K562 (cell line): ENCODE results near the gene GCN1. TPM values are rescaled to one million over a fixed set of nuclear protein-coding genes. Genes with fewer than 3 reads are reported as not detected.

Source experiments
- ATAC-seq: fragments of 200-7000 bp; cut with Tn5 transposase; 3 replicates; pipeline ENCODE4 v1.9.1; 2020; ENCODE audit warnings: moderate library complexity
- BruUV-seq: library from RNA; stranded (reverse); fragments of 400-500 nt; replicated peaks from 2 replicates; lab custom pipeline; 2021; lab: Mats Ljungman, UMichigan
- CTCF ChIA-PET: fragments of 300-600 bp; formaldehyde crosslinking; extraction: SDS; loops from one replicate; lab custom pipeline; 2021; ENCODE audit warnings: low intra/inter-chr PET ratio; lab: Yijun Ruan, JAX
- POLR2A ChIA-PET: fragments of 300-600, 350-650 bp; sonication (Branson Sonifier 250); formaldehyde crosslinking; extraction: SDS; loops from one replicate; lab custom pipeline; 2021; ENCODE audit warnings: antibody characterized with exemption, inconsistent platforms; lab: Yijun Ruan, JAX
- DNase-seq, 4 experiments: peaks; one replicate each; pipeline versions ENCODE4 v3.0.0 to v3.0.0-alpha.2; 2011 to 2018; ENCODE audit warnings: low spot score in 3 of 4, mixed read lengths in 3 of 4; ENCODE audit errors: extremely low read depth in 1 of 4
- FAIRE-seq: peaks from 2 replicates; lab custom pipeline; 2011; peaks lifted over from hg19 to GRCh38; lab: Jason Lieb, UNC
- H2AFZ ChIP-seq: 2 replicates; pipeline ENCODE4 v1.6.0; 2011; ENCODE audit warnings: low read depth, low read length, control low read depth, inconsistent platforms
- H3K27ac ChIP-seq: fragments of 200-600 bp; 3 replicates; pipeline ENCODE4 v1.8.0; 2011; ENCODE audit warnings: low read depth, mild to moderate bottlenecking, control low read depth, inconsistent platforms, low read length, moderate library complexity, mixed read lengths; ENCODE audit errors: extremely low read depth
- H3K27me3 ChIP-seq, 2 experiments: fragments of 300-600 bp in 1 of 2; 2 replicates in 1 of 2; 3 replicates in 1 of 2; pipeline versions ENCODE4 v1.6.0 to v1.8.0; 2011; ENCODE audit warnings: inconsistent platforms in 2 of 2, low read length in 2 of 2, mild to moderate bottlenecking in 1 of 2, mixed read lengths in 1 of 2, moderate library complexity in 1 of 2; ENCODE audit not compliant: control insufficient read depth in 2 of 2, insufficient read depth in 2 of 2
- H3K36me3 ChIP-seq: fragments of 300-600 bp; 3 replicates; pipeline ENCODE4 v1.8.0; 2011; ENCODE audit warnings: mild to moderate bottlenecking, low read length, inconsistent platforms; ENCODE audit not compliant: control insufficient read depth, insufficient read depth
- H3K4me1 ChIP-seq, 2 experiments: fragments of 200-600 bp in 1 of 2; replicated peaks in 1 of 2; 2 replicates in 1 of 2; 3 replicates in 1 of 2; pipeline versions ENCODE4 v1.5.1 to v1.8.0; 2011; ENCODE audit warnings: inconsistent platforms in 2 of 2, low read length in 2 of 2, mild to moderate bottlenecking in 1 of 2, mixed read lengths in 1 of 2, moderate library complexity in 1 of 2; ENCODE audit not compliant: control insufficient read depth in 2 of 2, insufficient read depth in 2 of 2
- H3K4me2 ChIP-seq: 2 replicates; pipeline ENCODE4 v1.6.1; 2011; ENCODE audit warnings: low read length, control low read depth, inconsistent platforms, mixed read lengths; ENCODE audit not compliant: insufficient read depth
- H3K4me3 ChIP-seq: fragments of 200-600 bp; sonication (generic), shearing (Covaris generic); 2 replicates; pipeline ENCODE4 v1.5.1; 2016; ENCODE audit warnings: control low read depth, inconsistent platforms
- H3K79me2 ChIP-seq: fragments of 200-600 bp; 3 replicates; pipeline ENCODE4 v1.8.0; 2011; ENCODE audit warnings: low read length, inconsistent platforms; ENCODE audit not compliant: control insufficient read depth, insufficient read depth
- H3K9ac ChIP-seq, 2 experiments: 2 replicates each; pipeline versions ENCODE4 v1.6.0 to v1.6.1; 2011; ENCODE audit warnings: low read depth in 2 of 2, low read length in 2 of 2, control low read depth in 1 of 2, inconsistent platforms in 1 of 2, mild to moderate bottlenecking in 1 of 2, mixed read lengths in 1 of 2; ENCODE audit not compliant: insufficient read depth in 1 of 2
- H3K9me1 ChIP-seq: one replicate; pipeline ENCODE4 v1.6.0; 2011; ENCODE audit warnings: inconsistent platforms, mild to moderate bottlenecking, low read length, moderate library complexity; ENCODE audit not compliant: control insufficient read depth, insufficient read depth
- H3K9me3 ChIP-seq: replicated peaks from 2 replicates; pipeline ENCODE4 v1.5.1; 2011; ENCODE audit warnings: low read depth, low read length, inconsistent platforms; ENCODE audit not compliant: control insufficient read depth, insufficient read depth
- H4K20me1 ChIP-seq: replicated peaks from 2 replicates; pipeline ENCODE4 v1.6.1; 2011; ENCODE audit warnings: low read length, inconsistent platforms, mixed read lengths; ENCODE audit not compliant: control insufficient read depth, insufficient read depth
- ADNP ChIP-seq: fragments of 200-800 bp; sonication (Bioruptor generic); IDR thresholded peaks from 2 replicates; pipeline ENCODE4 v1.6.1; 2016; ENCODE audit warnings: missing genetic modification characterization, missing compliant biosample characterization
- WGBS: fragments of 100-300 bp; shearing (Covaris generic); methylation state at CpG from one replicate; pipeline ENCODE4 v1.1.6; 2016; ENCODE audit warnings: low coverage, mixed read lengths; ENCODE audit not compliant: insufficient coverage; ENCODE audit errors: missing lambda C conversion rate; 5-methylcytosine and 5-hydroxymethylcytosine counted together
- in situ Hi-C: fragments of 300-500 bp; cut with MboI; formaldehyde crosslinking; loops from 4 replicates; pipeline ENCODE4 v1.15.0; 2018; ENCODE audit warnings: inconsistent platforms, mixed read lengths
- intact Hi-C: fragments of 100-400 bp; cut with micrococcal nuclease; formaldehyde crosslinking; loops from 2 replicates; pipeline ENCODE4 v1.14.2; 2022
- polyA plus RNA-seq, 8 experiments: library from polyadenylated mRNA; depleted of rRNA in 4 of 8; stranded (reverse) in 5 of 8; unstranded in 3 of 8; fragments of >200 nt; fragmentation: Nextera tagmentation in 2 of 8; fragmentation: Illumina TruSeq in 1 of 8; extraction: Ambion mirVana in 2 of 8; extraction: Trizol in 1 of 8; gene quantifications; 2 replicates each; pipeline versions ENCODE4 v1.2.1 to v1.2.3, GENCODE V29; 2011 to 2014; ENCODE audit warnings: inconsistent platforms in 1 of 8, missing spikeins in 1 of 8
- total RNA-seq, 7 experiments: library from RNA; depleted of rRNA in 6 of 7; stranded (reverse); fragments of >200 nt in 6 of 7; fragmentation: Illumina TruSeq in 2 of 7; extraction: Trizol in 2 of 7; gene quantifications; 2 replicates each; pipeline versions ENCODE4 v1.2.1 to v1.2.3, GENCODE V29; 2011 to 2021; ENCODE audit warnings: low replicate concordance in 1 of 7
- TF ChIP-seq, protein P1 (sequence below), 3 experiments: IDR thresholded peaks in 2 of 3; conservative IDR thresholded peaks in 1 of 3; 2 replicates each; pipeline ENCODE4 v1.5.1; 2011 to 2012; ENCODE audit warnings: low read length in 3 of 3, mild to moderate bottlenecking in 3 of 3, control low read depth in 2 of 3, improper control_type of control experiment in 1 of 3, inconsistent platforms in 1 of 3, low read depth in 1 of 3, mixed read lengths in 1 of 3, moderate library complexity in 1 of 3; ENCODE audit not compliant: insufficient read depth in 2 of 3
- TF ChIP-seq, protein P2 (sequence below): fragments of 250-450 bp; sonication (Bioruptor Pico); IDR thresholded peaks from 2 replicates; pipeline ENCODE4 v1.5.0; 2020; ENCODE audit warnings: mild to moderate bottlenecking, borderline replicate concordance

Gene GCN1
- total and polyA plus RNA-seq, 9 of the 15 experiments (the other 6 are each of a cell fraction or from before 2014, with no cell fraction given), result 11.9 to 190 (median 51.7) TPM

DNA sequence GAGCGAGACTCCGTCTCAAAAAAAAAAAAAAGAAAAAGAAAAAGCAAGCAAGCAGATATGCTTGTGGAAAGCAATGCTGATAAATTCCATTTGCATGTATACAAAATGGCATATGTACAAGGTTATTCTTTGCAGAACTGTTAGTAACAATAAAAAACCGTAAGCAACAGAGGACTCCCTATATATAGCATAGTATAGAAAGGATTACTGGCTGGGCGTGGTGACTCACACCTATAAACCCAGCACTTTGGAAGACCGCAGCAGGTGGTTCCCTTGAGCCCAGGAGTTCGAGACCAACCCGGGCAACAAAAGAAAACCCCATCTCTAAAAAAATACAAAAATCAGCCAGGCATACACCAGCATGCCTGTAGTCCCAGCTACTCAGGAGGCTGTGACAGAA, 13.5 kb downstream of the GCN1 start:
- POLR2A ChIA-PET, result interaction anchor here (1.6 kb wide), 1 partner anchor 20 kb away, joined by 7 read pairs; the partner anchor contains the start of gene RPLP0
- peaks cover 21% of the 10 kb centered on the region; the same call in 2 of the 3 replicates for H3K79me2 ChIP-seq
- intact Hi-C loops, result no loop called here

More for the DNA sequence above, 13.5 kb downstream of the GCN1 start:
- no TSS peak for BruUV-seq
- Histone ChIP-seq H3K4me1 (no peaks in the 10 kb centered on the region), H2AFZ (no peak overlapping the region)
- TF ChIP-seq, protein P1, sequence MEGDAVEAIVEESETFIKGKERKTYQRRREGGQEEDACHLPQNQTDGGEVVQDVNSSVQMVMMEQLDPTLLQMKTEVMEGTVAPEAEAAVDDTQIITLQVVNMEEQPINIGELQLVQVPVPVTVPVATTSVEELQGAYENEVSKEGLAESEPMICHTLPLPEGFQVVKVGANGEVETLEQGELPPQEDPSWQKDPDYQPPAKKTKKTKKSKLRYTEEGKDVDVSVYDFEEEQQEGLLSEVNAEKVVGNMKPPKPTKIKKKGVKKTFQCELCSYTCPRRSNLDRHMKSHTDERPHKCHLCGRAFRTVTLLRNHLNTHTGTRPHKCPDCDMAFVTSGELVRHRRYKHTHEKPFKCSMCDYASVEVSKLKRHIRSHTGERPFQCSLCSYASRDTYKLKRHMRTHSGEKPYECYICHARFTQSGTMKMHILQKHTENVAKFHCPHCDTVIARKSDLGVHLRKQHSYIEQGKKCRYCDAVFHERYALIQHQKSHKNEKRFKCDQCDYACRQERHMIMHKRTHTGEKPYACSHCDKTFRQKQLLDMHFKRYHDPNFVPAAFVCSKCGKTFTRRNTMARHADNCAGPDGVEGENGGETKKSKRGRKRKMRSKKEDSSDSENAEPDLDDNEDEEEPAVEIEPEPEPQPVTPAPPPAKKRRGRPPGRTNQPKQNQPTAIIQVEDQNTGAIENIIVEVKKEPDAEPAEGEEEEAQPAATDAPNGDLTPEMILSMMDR (IDR thresholded peaks at IDR 0.05 in 2 of 3, conservative IDR thresholded peaks at IDR 0.05 in 1 of 3; ENCODE audit: insufficient read depth in 2 of 3, low read depth in 1 of 3, low read length in 3 of 3), result no peak
- no peak for TF ChIP-seq ADNP (tag)
- TF ChIP-seq, protein P2, sequence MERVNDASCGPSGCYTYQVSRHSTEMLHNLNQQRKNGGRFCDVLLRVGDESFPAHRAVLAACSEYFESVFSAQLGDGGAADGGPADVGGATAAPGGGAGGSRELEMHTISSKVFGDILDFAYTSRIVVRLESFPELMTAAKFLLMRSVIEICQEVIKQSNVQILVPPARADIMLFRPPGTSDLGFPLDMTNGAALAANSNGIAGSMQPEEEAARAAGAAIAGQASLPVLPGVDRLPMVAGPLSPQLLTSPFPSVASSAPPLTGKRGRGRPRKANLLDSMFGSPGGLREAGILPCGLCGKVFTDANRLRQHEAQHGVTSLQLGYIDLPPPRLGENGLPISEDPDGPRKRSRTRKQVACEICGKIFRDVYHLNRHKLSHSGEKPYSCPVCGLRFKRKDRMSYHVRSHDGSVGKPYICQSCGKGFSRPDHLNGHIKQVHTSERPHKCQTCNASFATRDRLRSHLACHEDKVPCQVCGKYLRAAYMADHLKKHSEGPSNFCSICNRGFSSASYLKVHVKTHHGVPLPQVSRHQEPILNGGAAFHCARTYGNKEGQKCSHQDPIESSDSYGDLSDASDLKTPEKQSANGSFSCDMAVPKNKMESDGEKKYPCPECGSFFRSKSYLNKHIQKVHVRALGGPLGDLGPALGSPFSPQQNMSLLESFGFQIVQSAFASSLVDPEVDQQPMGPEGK (CRISPR knock-in tag), result no peak
- TF ChIP-seq, all 486 proteins: peak for 0
- no peak overlapping the region for H3K4me3 ChIP-seq
- 92% methylated on average over 5 of the region's 7 CpGs for WGBS
- in situ Hi-C loops, result no loop called here
- CTCF ChIA-PET, result no interaction called here
- H3K27me3 ChIP-seq, result no peaks in the 10 kb centered on the region
- H3K36me3 ChIP-seq, result peaks cover 92% of the 10 kb centered on the region
- no peak overlapping the region for H3K27ac ChIP-seq
- no peaks in the 10 kb centered on the region for H3K9me1 ChIP-seq
- no peak overlapping the region for H3K4me2 ChIP-seq
- H3K9me3 ChIP-seq, result no peaks in the 10 kb centered on the region
- 0 out of 2 replicates have a peak, but pooled peaks cover 12% of the 10 kb centered on the region for H4K20me1 ChIP-seq
- H3K9ac ChIP-seq, result no peak overlapping the region
- ATAC-seq, result no peak
- no peak for DNase-seq
- FAIRE-seq, result no peak
